ENCODE data around the gene PLA2G12B. TPM values are rescaled to one million over a fixed set of nuclear protein-coding genes. Genes with fewer than 3 reads are reported as not detected.

Gene PLA2G12B
- total RNA-seq, 1 experiment from 2014 or later: not detected

GRCh38 chr10:72979709-72980108 is 25.1 kb upstream of the PLA2G12B start:
- ATAC-seq (no peak), DNase-seq (no peak)
- H3F3A ChIP-seq (ENCODE audit: low read length, unreplicated experiment): no peaks in the 10 kb centered on the region
- no peak overlapping the region for H3K27ac ChIP-seq (ENCODE audit: low read length)
- no peak overlapping the region for H3K4me3 ChIP-seq (ENCODE audit: low read length)
- H3K9ac ChIP-seq (ENCODE audit: low read length): no peak overlapping the region
- no TSS peak for BruUV-seq (replicated peaks)
- TF ChIP-seq EZH2 (IDR thresholded peaks at IDR 0.05; ENCODE audit: low read length, unreplicated experiment) (no peak), CTCF (conservative IDR thresholded peaks at IDR 0.05; ENCODE audit: low read depth, low read length) (no peak), EZH2phosphoT487 (IDR thresholded peaks at IDR 0.05; ENCODE audit: borderline replicate concordance, low read length) (no peak)
- ChIA-PET CTCF (no interaction called here), POLR2A (ENCODE audit: unreplicated experiment) (no interaction called here)
- no peaks in the 10 kb centered on the region for H3K4me1 ChIP-seq (ENCODE audit: insufficient read depth, low read length)
- no peak overlapping the region for H2AFZ ChIP-seq (ENCODE audit: low read length)
- H3K4me2 ChIP-seq (ENCODE audit: low read length): no peak overlapping the region
- H3K79me2 ChIP-seq (ENCODE audit: low read length): no peaks in the 10 kb centered on the region
- no peaks in the 10 kb centered on the region for H3K27me3 ChIP-seq (ENCODE audit: low read length)
- no peaks in the 10 kb centered on the region for H3K9me2 ChIP-seq (replicated peaks; ENCODE audit: low read length)
- H3K36me3 ChIP-seq (ENCODE audit: low read depth, low read length): no peaks in the 10 kb centered on the region; the same call in 1 of the 2 replicates
- no peaks in the 10 kb centered on the region for H4K20me1 ChIP-seq (ENCODE audit: low read length)
- intact Hi-C loops (cut with micrococcal nuclease): no loop called here
- H3K9me3 ChIP-seq (ENCODE audit: low read length): peaks cover 54% of the 10 kb centered on the region

GRCh38 chr10:72976886-72977285 is 22.3 kb upstream of the PLA2G12B start:
- DNase-seq (no peak), ATAC-seq (no peak)
- no peaks in the 10 kb centered on the region; the same call in 1 of the 2 replicates for H3K36me3 ChIP-seq (ENCODE audit: low read depth, low read length)
- no peaks in the 10 kb centered on the region for H4K20me1 ChIP-seq (ENCODE audit: low read length)
- no peak overlapping the region for H3K4me2 ChIP-seq (ENCODE audit: low read length)
- H3K27me3 ChIP-seq (ENCODE audit: low read length): no peaks in the 10 kb centered on the region
- no peaks in the 10 kb centered on the region for H3F3A ChIP-seq (ENCODE audit: low read length, unreplicated experiment)
- intact Hi-C loops (cut with micrococcal nuclease): no loop called here
- POLR2A ChIA-PET (ENCODE audit: unreplicated experiment): interaction anchor here (0.6 kb wide), 1 partner anchor 1565 kb away, joined by 3 read pairs; no protein-coding TSS in a partner anchor
- no peaks in the 10 kb centered on the region for H3K4me1 ChIP-seq (ENCODE audit: insufficient read depth, low read length)
- H2AFZ ChIP-seq (ENCODE audit: low read length): no peak overlapping the region
- TF ChIP-seq CTCF (conservative IDR thresholded peaks at IDR 0.05; ENCODE audit: low read depth, low read length) (no peak), EZH2 (IDR thresholded peaks at IDR 0.05; ENCODE audit: low read length, unreplicated experiment) (no peak), EZH2phosphoT487 (IDR thresholded peaks at IDR 0.05; ENCODE audit: borderline replicate concordance, low read length) (no peak)
- no peaks in the 10 kb centered on the region for H3K79me2 ChIP-seq (ENCODE audit: low read length)
- no peak overlapping the region for H3K9ac ChIP-seq (ENCODE audit: low read length)
- no TSS peak for BruUV-seq (replicated peaks)
- H3K4me3 ChIP-seq (ENCODE audit: low read length): no peak overlapping the region
- no peak overlapping the region for H3K27ac ChIP-seq (ENCODE audit: low read length)
- peaks cover 54% of the 10 kb centered on the region for H3K9me3 ChIP-seq (ENCODE audit: low read length)
- CTCF ChIA-PET: no interaction called here
- no peaks in the 10 kb centered on the region for H3K9me2 ChIP-seq (replicated peaks; ENCODE audit: low read length)

GRCh38 chr10:72956001-72956400 is 1.4 kb upstream of the PLA2G12B start:
- no peak overlapping the region for H2AFZ ChIP-seq (ENCODE audit: low read length)
- no peak for TF ChIP-seq EZH2phosphoT487 (IDR thresholded peaks at IDR 0.05; ENCODE audit: borderline replicate concordance, low read length)
- TF ChIP-seq EZH2 (IDR thresholded peaks at IDR 0.05; ENCODE audit: low read length, unreplicated experiment): no peak
- TF ChIP-seq CTCF (conservative IDR thresholded peaks at IDR 0.05; ENCODE audit: low read depth, low read length): no peak
- no peaks in the 10 kb centered on the region for H3K36me3 ChIP-seq (ENCODE audit: low read depth, low read length)
- H3F3A ChIP-seq (ENCODE audit: low read length, unreplicated experiment): no peaks in the 10 kb centered on the region
- H3K9ac ChIP-seq (ENCODE audit: low read length): no peak overlapping the region
- no peak overlapping the region for H3K4me2 ChIP-seq (ENCODE audit: low read length)
- intact Hi-C loops (cut with micrococcal nuclease): no loop called here
- BruUV-seq (replicated peaks): no TSS peak
- H3K4me3 ChIP-seq (ENCODE audit: low read length): no peak overlapping the region
- DNase-seq (no peak), ATAC-seq (no peak)
- no peak overlapping the region for H3K27ac ChIP-seq (ENCODE audit: low read length)
- 0 out of 2 replicates have a peak, but pooled peaks cover 3% of the 10 kb centered on the region for H3K9me2 ChIP-seq (replicated peaks; ENCODE audit: low read length)
- H4K20me1 ChIP-seq (ENCODE audit: low read length): no peaks in the 10 kb centered on the region
- peaks cover 15% of the 10 kb centered on the region for H3K27me3 ChIP-seq (ENCODE audit: low read length)
- H3K79me2 ChIP-seq (ENCODE audit: low read length): no peaks in the 10 kb centered on the region
- ChIA-PET CTCF (no interaction called here), POLR2A (ENCODE audit: unreplicated experiment) (no interaction called here)
- H3K9me3 ChIP-seq (ENCODE audit: low read length): no peaks in the 10 kb centered on the region
- H3K4me1 ChIP-seq (ENCODE audit: insufficient read depth, low read length): peaks cover 9% of the 10 kb centered on the region

Data from PC-3 (cell line).